Inflammatory macrophage treated with lipopolysaccharide for 1 hour (primary cell): ENCODE measurements around the gene LTF.
"Not testable (repeated sequence)": the region's sequence is repeated elsewhere in the genome, so short reads cannot be mapped to it uniquely, and the experiment has no call there.

ENCODE experiments used
- DNase-seq, 2 donors: peaks; one replicate each; pipeline ENCODE4 v3.0.0-alpha.2; 2020 to 2022

The LTF gene

DNA sequence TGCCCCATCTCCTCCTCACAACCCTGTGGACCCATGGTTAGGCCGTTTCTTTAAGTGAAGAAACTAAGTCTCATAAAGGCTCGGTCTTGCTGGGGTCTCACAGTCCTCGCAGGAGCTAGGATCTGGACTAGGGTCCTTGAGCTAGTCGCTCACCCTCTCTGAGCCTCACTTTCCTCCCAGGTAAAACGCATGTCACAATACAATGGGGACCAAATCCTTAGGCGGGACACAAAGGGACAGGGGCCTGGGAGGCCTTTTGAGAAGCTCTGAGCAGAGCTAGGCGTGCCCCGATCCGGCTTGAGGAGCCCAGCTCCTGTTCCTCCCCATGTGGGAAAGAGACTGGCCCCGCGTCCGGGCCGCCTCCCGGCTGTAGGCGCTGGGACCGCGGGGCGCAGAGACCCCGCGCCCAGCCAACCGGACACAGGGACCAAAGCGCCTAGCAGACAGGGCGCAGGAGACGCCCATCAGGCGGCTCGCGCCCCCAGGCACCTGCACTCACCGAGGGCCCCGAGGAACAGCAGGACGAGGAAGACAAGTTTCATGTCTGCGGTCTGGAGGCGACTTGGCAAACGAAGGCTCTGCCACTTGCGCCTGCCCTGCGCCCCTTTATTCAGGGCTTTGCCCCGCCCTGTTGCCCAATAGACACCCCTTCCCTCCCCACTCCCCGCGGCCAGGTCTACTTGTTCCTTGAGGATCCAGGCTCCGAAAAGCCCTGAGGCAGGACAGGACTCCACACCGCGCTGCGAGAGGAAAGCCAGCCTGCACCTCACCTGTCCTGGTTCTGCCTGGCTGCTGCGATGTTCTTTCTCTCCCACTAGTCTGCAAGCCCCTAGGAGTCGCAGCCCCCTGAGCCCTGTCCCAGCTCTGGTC, at the start of gene LTF:
Gene LTF, minus strand, starts transcription at position 580 of the 870 bp plus-strand sequence. Its CDS starts 38 bp downstream, at position 542.
- DNase-seq, result no peak

GRCh38 chr3:46512191-46512749, 47.6 kb upstream of the LTF start:
- DNase-seq, result no peak

GRCh38 chr3:46509661-46510187, 45.0 kb upstream of the LTF start:
- no peak for DNase-seq

DNA sequence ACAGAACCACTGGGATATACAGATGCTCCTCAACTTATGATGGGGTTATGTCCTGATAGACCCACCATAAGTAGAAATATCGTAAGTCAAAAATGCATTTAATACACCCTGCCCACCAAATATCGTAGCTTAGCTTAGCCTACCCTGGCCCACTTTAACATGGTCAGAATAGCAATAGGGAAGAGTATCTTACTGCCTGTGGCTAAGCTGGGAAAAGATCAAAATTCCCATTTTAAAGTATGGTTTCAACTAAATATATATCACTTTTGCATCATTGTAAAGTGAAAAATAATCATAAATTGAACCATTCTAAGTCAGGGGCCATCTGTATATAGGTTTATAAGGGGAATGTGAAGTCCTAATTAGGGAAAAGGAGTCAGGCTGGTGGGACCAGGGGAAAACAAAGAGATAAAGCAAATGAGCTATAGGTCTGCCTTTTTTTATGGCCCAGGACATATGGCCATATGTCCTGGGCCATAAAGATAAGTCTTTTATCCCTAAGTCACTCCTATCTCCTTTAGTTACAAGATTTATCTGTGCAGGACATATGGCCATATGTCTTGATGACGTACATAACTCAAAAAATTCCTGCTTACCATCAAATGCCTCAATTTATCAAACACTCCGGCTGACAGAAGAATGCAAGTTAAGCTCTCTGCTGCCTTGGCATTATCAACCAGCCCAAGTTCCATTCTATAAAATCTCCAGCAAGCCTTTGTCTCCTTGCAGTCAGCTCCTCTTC, 44.3 kb upstream of the LTF start:
- no peak for DNase-seq

DNA sequence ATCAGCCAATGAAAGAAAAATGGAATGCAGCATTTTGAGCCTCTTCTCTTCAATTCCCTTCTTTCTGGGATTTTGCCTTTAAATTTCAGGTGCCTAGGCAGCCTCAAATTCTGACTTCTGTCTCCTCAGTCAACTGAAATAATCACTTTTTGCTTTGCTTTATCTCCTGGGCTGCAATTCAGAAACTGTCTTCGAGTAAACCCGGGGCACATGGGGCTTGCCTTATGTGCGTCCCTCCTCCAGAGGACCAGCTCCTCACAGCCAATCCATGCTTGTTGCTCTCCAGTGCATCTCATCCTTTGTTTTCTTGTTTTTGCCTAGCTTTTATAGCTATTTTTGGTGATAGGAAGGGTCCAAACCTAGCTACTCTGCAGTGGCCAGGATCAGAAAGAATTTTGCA, 41.8 kb upstream of the LTF start:
- DNase-seq, result no peak

DNA sequence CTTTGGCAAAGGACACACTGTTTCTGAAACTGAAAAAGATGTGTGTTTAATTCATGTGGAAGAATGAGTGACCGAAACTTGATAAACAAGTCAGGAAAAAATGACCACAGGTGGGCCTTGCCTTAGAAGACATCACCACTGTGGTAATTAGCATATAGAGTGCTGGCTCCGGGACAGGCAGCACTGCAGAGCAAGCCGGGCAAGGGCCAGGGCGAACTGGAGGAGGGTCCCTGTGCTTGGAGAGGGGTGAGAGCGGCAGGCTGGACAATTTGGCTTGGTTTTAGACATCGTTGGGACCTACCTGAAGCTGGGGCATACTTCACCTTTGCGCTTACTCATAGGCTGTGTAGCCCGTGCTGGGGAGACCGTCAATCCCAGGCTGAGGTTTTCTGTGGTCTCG, 41.2 kb upstream of the LTF start:
- no peak for DNase-seq

GRCh38 chr3:46504789-46505188, 40.1 kb upstream of the LTF start:
- peak; percentile 7 to 38 for DNase-seq

- no peak for DNase-seq
Measured at GRCh38 chr3:46503200-46503874, 38.6 kb upstream of the LTF start.

GRCh38 chr3:46501702-46502101, 37.0 kb upstream of the LTF start:
- no peak for DNase-seq

GRCh38 chr3:46500656-46501635, 36.2 kb upstream of the LTF start:
- no peak for DNase-seq

- DNase-seq, result no peak
Measured at GRCh38 chr3:46498916-46499519, 34.3 kb upstream of the LTF start.

DNA sequence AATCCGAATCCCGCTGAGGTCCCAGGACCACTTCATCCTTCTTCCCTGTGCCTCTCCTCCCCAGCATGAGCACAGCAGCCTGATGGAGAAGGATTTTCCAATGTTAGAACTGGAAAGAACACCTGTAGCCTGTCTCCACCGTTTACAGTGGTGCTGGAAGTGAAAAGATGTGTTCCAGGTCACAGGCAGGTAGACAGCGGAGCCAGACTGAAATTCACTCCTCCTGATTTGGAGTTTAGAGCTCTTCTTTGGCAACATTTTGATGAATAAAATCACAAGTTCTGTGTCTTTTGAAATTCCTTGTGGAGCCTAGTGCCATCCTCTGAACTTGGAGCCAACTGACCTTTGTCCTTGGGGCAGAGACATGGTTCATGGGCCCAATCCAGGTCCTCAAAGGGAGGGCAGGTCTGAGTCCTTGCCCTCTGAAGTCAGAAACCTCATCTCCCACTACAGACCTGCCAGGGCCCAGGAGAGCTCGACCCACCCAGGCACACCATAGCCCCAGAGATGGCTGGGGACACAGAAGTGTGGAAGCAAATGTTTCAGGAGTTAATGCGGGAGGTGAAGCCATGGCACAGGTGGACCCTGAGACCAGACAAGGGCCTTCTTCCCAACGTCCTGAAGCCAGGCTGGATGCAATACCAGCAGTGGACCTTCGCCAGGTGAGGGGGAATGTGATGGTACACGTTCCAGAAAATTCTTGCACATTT, 33.0 kb upstream of the LTF start, which contains the start of gene RTP3:
Gene RTP3, plus strand, starts transcription at position 421 of the 710 bp plus-strand sequence. Its CDS starts 87 bp downstream, at position 508.
- DNase-seq, result no peak

GRCh38 chr3:46496746-46497555, 32.2 kb upstream of the LTF start:
- DNase-seq, result peak in 1 of 2 donors; percentile 40

GRCh38 chr3:46495901-46496456, 31.3 kb upstream of the LTF start:
- DNase-seq, result no peak

DNA sequence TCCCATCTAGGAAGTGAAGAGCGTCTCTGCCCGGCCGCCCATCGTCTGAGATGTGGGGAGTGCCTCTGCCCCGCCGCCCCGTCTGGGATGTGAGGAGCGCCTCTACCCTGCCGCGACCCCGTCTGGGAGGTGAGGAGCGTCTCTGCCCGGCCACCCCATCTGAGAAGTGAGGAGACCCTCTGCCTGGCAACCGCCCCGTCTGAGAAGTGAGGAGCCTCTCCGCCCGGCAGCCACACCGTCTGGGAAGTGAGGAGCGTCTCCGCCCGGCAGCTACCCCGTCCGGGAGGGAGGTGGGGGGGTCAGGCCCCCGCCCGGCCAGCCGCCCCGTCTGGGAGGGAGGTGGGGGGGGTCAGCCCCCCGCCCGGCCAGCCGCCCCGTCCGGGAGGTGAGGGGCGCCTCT, 29.8 kb upstream of the LTF start:
- not testable (repeated sequence) for DNase-seq

GRCh38 chr3:46492890-46493547, 28.3 kb upstream of the LTF start:
- DNase-seq, result no peak

DNA sequence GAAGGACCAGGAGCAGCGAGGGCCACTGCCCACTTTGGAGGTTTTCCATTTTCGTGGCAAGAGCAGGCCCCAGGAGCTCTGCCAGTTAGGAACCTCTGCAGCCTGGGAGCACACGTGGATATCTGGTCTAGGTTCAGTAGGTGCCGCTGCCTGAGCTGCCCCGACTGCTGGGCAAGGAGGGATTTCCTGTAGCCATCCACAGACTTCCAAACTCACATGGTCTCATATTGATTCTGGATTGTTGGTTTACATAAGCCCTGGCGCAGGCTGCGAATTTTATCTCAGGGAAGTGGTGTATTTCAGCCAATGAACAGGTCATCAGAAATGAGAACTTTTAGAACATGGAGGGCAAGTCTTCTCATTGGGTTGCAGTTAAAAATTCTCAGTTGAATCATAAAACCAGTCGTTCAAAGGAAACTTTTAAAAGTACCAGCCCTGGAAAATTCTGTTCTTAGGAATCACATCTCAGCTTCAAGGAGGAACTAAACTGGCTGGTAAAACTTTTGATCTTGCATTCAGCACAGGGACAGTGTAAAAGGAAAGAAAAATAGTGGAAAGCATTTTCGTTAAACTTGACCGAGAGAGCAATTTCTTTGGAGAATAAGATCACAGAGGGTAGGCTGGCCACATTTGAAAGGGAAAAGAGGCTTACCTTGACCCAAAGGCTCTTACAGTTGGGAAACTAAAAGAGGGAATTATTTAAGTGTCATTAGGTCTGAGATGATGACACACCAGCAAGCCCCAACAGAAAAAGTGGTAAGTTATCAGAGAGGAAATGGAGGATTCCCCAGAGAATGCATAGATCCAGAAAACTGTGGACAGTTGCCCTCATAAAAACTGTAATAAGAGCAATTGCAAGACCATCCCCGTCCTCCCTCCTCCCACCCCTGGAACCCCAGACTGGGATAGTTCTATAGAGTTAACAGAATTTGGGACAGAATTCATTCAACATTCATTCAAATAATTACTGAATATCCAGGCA, 26.7 kb upstream of the LTF start:
- no peak for DNase-seq
